Stimulated activated CD8-positive, alpha-beta memory T cell treated with anti-CD3 and anti-CD28 coated beads, Interleukin-15, amount 100 ng/mL, for 24 hours (primary cell): ENCODE data around the gene TSPEAR.

ENCODE experiments used
- DNase-seq: peaks from one replicate; pipeline ENCODE4 v3.0.0-alpha.2; 2020; ENCODE audit warnings: low read depth

Gene TSPEAR

GRCh38 chr21:44740742-44741141 is 29.4 kb upstream of the TSPEAR start:
- DNase-seq: no peak

DNA sequence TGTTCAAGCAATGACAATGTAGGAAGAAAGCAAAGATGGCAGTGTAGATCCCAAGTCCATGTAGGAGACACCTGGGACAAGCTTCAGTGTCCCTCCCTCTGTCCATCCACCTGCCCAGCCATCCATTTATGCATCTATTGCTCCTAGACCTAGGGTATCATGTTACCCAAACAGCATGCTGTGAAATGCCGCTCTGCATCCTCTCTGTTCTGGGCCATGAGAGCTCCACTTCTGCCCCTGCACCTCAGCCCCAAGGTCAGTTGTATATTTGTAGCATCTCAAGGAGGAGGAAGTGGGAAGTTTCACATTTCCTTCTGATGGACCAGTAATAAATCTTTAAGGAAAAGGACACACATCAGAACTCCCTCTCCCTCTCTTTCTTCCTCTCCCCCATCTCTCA is 27.9 kb upstream of the TSPEAR start:
- no peak for DNase-seq

GRCh38 chr21:44738621-44739020 is 27.2 kb upstream of the TSPEAR start:
- no peak for DNase-seq

DNA sequence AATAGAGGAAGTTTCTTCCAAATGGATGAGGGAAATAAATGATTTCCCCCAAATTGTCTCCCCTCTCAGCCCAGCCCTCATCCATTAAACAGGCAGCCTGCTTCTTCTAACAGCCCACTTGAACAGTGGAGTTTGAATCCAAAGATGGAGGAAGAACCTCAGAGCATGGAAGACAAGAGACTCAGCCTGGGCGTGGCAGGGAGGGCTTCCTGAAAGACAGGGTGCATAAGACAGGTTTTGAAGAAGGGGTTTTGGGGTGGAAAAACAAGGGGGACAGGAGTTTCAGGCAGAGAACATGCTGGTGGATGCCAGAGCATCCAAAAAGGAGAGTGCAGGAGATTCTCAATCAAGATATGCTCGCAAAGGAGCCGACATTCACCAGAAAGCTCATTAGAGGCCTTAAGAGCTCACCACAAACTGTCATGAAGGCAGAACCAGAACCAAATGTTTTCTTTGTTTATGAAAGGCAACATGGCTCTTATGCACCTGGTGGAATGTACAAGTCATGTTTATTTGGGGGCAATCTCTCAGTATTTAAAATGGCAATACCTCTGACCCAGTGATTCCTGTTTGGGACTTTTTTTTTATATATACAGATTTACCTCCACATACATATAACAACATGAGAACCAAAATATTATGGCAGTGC is 26.5 kb upstream of the TSPEAR start:
- DNase-seq: no peak

DNA sequence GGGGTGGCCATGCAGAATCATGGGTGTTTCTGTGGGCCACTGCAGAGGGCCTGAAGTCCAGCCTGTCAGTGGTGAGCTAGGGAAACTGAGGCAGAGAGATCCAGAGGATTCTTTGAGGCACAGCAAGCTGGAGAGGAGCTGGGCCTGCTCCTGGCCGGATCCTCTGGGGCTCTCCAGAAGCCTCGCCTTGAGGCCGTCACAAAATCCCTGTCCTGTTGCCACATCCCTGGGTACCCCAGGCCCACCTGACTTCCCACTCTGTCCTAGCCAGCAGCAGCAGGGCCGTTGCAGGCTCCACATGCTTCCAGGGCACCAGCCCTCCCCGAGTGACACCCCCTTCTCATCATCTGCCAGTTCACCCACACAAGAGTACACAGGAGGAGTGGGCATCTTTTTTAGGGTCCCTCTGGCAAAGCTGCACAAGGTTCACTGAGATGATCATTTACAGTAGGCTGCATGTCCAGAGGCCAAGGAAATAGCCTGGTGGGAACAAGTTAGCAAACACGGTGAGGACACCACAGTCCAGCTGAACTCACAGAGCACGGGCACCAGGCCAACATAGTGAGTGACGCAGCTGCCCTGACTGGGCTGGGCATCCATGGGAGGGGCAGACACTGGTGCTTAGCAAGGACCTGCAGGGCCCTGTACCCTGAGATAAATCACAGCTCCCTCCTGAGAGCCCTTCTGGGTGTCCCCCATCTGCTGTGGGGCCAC is 25.1 kb upstream of the TSPEAR start:
- no peak for DNase-seq

- DNase-seq: no peak
Measured at GRCh38 chr21:44735821-44736220, 24.4 kb upstream of the TSPEAR start.

- DNase-seq: no peak
Measured at GRCh38 chr21:44734841-44735240, 23.5 kb upstream of the TSPEAR start.

GRCh38 chr21:44734026-44734745 is 22.8 kb upstream of the TSPEAR start:
- DNase-seq: no peak

- no peak for DNase-seq
Measured at GRCh38 chr21:44732956-44733355, 21.6 kb upstream of the TSPEAR start.

DNA sequence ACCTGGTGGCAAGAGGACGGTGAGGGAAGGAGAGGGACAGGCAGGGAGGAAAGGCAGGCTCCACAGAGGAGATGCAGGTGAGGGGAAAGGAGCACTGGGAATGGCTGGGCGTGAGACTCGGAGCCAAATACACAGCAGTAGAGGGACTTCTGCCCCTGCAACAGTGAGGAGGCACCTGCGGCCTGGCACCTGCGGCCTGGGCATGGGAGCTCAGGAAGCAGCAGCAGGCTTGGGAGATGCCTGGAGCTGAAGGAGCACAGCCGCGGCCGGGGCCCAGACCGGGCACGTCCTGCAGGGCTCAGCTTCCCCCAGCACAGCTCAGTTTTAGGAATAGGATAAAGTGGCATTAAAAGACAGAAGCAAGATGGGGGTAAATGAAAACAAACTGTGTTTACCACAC is 20.9 kb upstream of the TSPEAR start:
- DNase-seq: no peak

DNA sequence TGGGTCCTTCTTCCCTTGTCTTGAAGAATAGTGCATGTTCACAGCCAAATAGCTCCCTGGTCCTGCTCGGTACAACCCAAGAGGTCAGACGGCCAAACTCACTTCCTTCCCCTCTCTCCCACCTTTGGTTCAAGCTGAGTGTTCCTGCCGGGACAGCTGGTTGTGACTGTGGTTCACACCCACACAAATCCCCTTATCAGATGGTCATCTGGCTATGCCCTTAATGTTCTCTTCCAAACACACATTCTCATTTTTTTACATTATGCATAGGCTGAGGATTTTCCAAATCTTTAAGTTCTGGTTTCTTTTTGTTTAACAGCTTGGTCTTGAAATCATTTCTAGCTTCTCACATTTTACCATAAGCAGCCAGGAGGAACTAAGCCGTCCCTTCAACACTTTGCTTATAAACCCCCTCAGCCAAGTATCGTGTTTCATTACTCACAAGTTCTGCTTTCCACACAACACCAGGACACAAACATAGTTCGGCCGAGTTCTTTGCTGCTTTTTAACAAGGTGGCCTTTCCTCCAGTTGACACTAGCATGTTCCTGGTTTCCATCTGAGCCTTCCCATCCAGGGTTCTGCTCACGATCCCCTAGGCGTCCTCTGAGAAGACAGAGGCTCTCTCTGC is 19.7 kb upstream of the TSPEAR start:
- DNase-seq: no peak

GRCh38 chr21:44730028-44730395 is 18.6 kb upstream of the TSPEAR start:
- DNase-seq: no peak

GRCh38 chr21:44729336-44730027 is 18.1 kb upstream of the TSPEAR start:
- DNase-seq: no peak

DNA sequence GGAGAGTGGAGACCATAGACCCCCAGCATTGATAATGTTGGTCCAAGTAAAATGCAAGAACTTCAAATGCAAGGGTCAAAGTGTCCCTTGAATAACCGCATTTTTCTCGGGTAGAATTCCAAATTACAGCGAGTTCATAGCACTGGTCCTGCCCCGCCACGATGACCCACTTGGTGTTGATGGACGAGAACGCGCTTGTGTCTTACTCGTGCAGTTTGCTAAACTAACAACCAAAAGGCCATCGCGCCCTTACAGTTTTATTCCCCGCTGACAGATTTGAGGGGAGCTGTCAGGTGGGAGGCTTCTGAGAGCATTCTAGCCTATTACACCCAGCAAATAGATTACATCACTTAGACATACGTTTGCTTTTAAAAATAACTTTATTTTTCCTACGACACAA is 17.3 kb upstream of the TSPEAR start:
- DNase-seq: no peak

- DNase-seq: no peak
Measured at GRCh38 chr21:44727757-44728156, 16.4 kb upstream of the TSPEAR start.

GRCh38 chr21:44727321-44727720 is 15.9 kb upstream of the TSPEAR start:
- DNase-seq: no peak

DNA sequence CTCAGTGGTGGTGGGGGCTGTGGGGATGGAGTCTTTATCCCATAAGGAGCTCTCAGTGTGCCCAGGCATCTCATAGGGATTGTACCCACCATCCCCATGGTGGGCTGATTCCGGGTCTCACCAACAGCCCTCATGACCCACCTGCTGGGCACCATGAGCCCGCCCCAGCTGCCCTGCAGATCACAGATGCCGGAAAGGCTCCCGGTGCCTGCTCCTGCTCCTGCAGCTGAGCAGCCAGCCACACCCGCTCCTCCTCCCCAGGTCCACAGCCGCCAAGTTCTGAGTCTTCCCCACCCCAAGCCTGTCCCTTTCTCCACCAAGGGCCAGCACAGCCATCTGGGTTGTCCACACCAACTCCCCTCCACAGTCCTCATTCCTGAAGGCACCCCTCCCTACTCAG is 15.5 kb upstream of the TSPEAR start:
- DNase-seq: no peak

DNA sequence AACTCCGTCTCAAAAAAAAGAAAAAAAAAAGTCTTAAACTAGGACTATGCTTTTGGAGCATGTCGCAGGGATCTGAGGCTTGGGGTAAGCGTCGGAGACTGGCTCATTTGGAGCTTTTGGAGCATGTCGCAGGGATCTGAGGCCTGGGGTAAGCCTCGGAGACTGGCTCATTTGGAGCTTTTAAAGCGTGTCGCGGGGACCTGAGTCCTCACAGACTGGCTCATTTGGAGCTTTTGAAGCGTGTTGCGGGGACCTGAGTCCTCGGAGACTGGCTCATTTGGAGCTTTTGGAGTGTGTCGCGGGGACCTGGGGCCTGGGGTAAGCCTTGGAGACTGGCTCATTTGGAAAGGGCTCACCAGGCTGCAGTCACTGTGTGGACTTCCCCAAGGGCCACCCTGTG is 13.6 kb upstream of the TSPEAR start:
- no peak for DNase-seq

- DNase-seq: no peak
Measured at GRCh38 chr21:44724196-44724595, 12.8 kb upstream of the TSPEAR start.

- no peak for DNase-seq
Measured at GRCh38 chr21:44723177-44724131, 12.1 kb upstream of the TSPEAR start.

- no peak for DNase-seq
Measured at GRCh38 chr21:44722731-44723130, 11.4 kb upstream of the TSPEAR start.
